PC-3 (cell line): Measurements from ENCODE around the gene LSM2.
"Not testable (repeated sequence)": the region's sequence is repeated elsewhere in the genome, so short reads cannot be mapped to it uniquely, and the experiment has no call there.

ENCODE experiments used
- CTCF ChIP-seq: fragments of 300-600 bp; sonication (generic); conservative IDR thresholded peaks from 2 replicates; pipeline ENCODE4 v1.5.1; 2017; ENCODE audit warnings: antibody characterized with exemption, low read depth, mild to moderate bottlenecking, low read length
- EZH2 ChIP-seq: fragments of 300-600 bp; sonication (generic); IDR thresholded peaks from one replicate; pipeline ENCODE4 v1.6.1; 2017; ENCODE audit warnings: antibody characterized with exemption, mild to moderate bottlenecking, low read length; ENCODE audit not compliant: unreplicated experiment

DNA sequence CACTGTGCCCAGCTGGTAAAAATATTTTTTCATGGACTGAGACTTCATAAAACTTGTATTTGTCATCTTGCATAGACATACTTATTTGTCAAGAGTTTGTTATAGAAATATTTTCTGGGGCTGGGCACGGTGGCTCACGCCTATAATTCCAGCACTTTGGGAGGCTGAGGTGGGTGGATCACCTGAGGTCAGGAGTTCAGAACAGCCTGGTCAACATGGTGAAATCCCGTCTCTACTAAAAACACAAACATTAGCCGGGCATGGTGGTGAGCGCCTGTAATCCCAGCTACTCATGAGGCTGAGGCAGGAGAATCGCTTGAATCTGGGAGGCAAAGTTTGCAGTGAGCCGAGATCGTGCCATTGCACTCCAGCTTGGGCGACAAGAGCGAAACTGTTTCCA is 1.8 kb upstream of the LSM2 start:
- TF ChIP-seq CTCF, EZH2: not testable (repeated sequence)
